ENCODE results near the gene COL27A1. TPM values are rescaled to one million over a fixed set of nuclear protein-coding genes. Genes with fewer than 3 reads are reported as not detected.

The COL27A1 gene
- total and polyA plus RNA-seq, 9 of the 15 experiments (the other 6 are each of a cell fraction or from before 2014, with no cell fraction given) = 0.07 TPM; not detected in 8

DNA sequence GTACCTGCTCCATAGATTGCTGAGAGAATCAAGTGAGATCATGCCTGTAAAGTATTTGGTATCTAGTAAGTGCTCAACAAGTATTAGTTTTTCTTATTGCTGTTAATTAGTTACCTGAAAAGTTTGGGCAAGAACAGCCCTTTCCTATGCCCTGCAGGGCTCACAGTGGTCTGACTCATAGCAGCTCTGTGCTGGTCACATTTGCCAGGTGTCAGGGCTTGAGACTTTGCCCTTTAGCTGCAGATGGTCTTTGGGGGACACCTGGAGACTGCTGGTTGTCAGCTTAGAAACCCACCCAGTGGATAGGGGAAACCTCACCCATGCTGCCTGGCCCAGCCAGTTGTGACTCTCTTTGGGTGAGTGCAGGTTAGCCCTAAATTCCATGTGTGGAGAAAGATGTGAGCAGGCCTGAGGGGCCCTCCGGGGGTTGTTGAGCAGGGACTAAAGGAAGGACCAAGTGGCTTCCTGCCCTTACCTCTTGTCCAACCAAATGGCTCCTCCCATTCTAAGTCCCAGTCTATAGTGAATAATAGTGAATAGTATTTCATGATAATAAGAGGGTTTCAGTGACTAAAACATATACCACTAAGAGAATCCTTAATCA, 9.0 kb downstream of the COL27A1 start:
- POLR2A ChIA-PET = interaction anchor here (0.7 to 0.8 kb wide), 2 partner anchors 13 to 15 kb away, joined by 3 to 4 read pairs; no protein-coding TSS in a partner anchor
- CTCF ChIA-PET (ENCODE audit: low intra/inter-chr PET ratio) = no interaction called here

More for the DNA sequence above, 9.0 kb downstream of the COL27A1 start:
- Histone ChIP-seq H4K20me1 (replicated peaks; ENCODE audit: control insufficient read depth, insufficient read depth, low read length) (no peaks in the 10 kb centered on the region), H3K9ac (ENCODE audit: insufficient read depth in 1 of 2, low read depth in 2 of 2, low read length in 2 of 2) (no peak overlapping the region), H3K9me1 (ENCODE audit: control insufficient read depth, insufficient read depth, low read length) (no peaks in the 10 kb centered on the region), H3K79me2 (ENCODE audit: control insufficient read depth, insufficient read depth, low read length) (no peaks in the 10 kb centered on the region), H3K4me3 (no peak overlapping the region), H3K9me3 (replicated peaks; ENCODE audit: control insufficient read depth, insufficient read depth, low read depth, low read length) (no peaks in the 10 kb centered on the region), H3K27ac (ENCODE audit: extremely low read depth, low read depth, low read length) (no peak overlapping the region), H3K36me3 (ENCODE audit: control insufficient read depth, insufficient read depth, low read length) (no peaks in the 10 kb centered on the region), H3K4me1 (replicated peaks in 1 of 2; ENCODE audit: control insufficient read depth in 2 of 2, insufficient read depth in 2 of 2, low read length in 2 of 2) (peaks cover 0 to 4% of the 10 kb centered on the region in 2 experiments; a peak in 2 of 5 replicates), H3K27me3 (ENCODE audit: control insufficient read depth in 2 of 2, insufficient read depth in 2 of 2, low read length in 2 of 2) (peaks cover 1 to 46% of the 10 kb centered on the region in 2 experiments; a peak in 3 of 5 replicates), H3K4me2 (ENCODE audit: insufficient read depth, low read length) (no peak overlapping the region), H2AFZ (ENCODE audit: low read depth, low read length) (no peak overlapping the region)
- intact Hi-C loops (cut with micrococcal nuclease) (no loop called here), in situ Hi-C loops (cut with MboI) (no loop called here)
- ATAC-seq (no peak), FAIRE-seq (no peak), DNase-seq (ENCODE audit: extremely low read depth in 1 of 4, low spot score in 3 of 4) (no peak)
- BruUV-seq (replicated peaks) = no TSS peak
- 0% methylated on average over 1 of the region's 1 CpG for WGBS (ENCODE audit: insufficient coverage, low coverage, missing lambda C conversion rate)
- no peak for TF ChIP-seq MTA3 (IDR thresholded peaks at IDR 0.05; ENCODE audit: borderline replicate concordance)
- TF ChIP-seq, protein P1, sequence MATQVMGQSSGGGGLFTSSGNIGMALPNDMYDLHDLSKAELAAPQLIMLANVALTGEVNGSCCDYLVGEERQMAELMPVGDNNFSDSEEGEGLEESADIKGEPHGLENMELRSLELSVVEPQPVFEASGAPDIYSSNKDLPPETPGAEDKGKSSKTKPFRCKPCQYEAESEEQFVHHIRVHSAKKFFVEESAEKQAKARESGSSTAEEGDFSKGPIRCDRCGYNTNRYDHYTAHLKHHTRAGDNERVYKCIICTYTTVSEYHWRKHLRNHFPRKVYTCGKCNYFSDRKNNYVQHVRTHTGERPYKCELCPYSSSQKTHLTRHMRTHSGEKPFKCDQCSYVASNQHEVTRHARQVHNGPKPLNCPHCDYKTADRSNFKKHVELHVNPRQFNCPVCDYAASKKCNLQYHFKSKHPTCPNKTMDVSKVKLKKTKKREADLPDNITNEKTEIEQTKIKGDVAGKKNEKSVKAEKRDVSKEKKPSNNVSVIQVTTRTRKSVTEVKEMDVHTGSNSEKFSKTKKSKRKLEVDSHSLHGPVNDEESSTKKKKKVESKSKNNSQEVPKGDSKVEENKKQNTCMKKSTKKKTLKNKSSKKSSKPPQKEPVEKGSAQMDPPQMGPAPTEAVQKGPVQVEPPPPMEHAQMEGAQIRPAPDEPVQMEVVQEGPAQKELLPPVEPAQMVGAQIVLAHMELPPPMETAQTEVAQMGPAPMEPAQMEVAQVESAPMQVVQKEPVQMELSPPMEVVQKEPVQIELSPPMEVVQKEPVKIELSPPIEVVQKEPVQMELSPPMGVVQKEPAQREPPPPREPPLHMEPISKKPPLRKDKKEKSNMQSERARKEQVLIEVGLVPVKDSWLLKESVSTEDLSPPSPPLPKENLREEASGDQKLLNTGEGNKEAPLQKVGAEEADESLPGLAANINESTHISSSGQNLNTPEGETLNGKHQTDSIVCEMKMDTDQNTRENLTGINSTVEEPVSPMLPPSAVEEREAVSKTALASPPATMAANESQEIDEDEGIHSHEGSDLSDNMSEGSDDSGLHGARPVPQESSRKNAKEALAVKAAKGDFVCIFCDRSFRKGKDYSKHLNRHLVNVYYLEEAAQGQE (IDR thresholded peaks at IDR 0.05; ENCODE audit: borderline replicate concordance) = no peak
- TF ChIP-seq, protein P1 (CRISPR knock-in tag; IDR thresholded peaks at IDR 0.05; ENCODE audit: low read depth) = no peak

All from K562 (cell line).